ENCODE measurements around the gene FBXW11. TPM values are rescaled to one million over a fixed set of nuclear protein-coding genes. Genes with fewer than 3 reads are reported as not detected.

FBXW11 gene
- total RNA-seq, 1 experiment from 2014 or later = 85.3 TPM

DNA sequence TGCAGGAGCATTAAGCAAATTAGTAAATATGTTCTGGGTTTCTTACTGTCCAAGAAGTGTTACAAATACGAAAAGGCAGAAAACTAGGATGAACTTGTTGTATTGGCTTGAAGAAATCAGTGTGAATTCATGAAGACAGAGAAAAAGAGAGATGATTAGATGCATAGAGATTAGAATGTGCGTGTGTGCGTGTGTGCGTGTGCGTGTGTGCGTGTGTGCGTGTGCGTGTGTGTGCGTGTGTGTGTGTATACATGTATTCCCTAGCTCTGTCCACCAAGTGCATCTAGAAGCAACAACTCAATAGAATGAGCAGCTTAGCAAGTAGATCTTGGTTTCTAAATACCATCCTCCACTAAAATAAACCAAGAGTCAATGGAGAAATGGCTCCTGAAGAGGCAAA is 179.3 kb downstream of the FBXW11 start:
- no peak overlapping the region for H4K8ac ChIP-seq (replicated peaks; ENCODE audit: insufficient read length, low read depth, low read length)
- TF ChIP-seq, protein P1, sequence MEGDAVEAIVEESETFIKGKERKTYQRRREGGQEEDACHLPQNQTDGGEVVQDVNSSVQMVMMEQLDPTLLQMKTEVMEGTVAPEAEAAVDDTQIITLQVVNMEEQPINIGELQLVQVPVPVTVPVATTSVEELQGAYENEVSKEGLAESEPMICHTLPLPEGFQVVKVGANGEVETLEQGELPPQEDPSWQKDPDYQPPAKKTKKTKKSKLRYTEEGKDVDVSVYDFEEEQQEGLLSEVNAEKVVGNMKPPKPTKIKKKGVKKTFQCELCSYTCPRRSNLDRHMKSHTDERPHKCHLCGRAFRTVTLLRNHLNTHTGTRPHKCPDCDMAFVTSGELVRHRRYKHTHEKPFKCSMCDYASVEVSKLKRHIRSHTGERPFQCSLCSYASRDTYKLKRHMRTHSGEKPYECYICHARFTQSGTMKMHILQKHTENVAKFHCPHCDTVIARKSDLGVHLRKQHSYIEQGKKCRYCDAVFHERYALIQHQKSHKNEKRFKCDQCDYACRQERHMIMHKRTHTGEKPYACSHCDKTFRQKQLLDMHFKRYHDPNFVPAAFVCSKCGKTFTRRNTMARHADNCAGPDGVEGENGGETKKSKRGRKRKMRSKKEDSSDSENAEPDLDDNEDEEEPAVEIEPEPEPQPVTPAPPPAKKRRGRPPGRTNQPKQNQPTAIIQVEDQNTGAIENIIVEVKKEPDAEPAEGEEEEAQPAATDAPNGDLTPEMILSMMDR (conservative IDR thresholded peaks at IDR 0.05) = no peak
- no peak overlapping the region for H2BK20ac ChIP-seq (ENCODE audit: low read depth, low read length, poor library complexity, severe bottlenecking)
- H3K4me2 ChIP-seq (ENCODE audit: insufficient read depth, insufficient read length, low read length) = no peak overlapping the region
- no peaks in the 10 kb centered on the region for H4K20me1 ChIP-seq (ENCODE audit: control insufficient read depth, insufficient read depth, insufficient read length)
- no peaks in the 10 kb centered on the region for H3K4me1 ChIP-seq (ENCODE audit: insufficient read depth, low read length)
- peaks cover 3% of the 10 kb centered on the region in 2 experiments for H3K4me1 Mint-ChIP-seq
- peaks cover 2 to 8% of the 10 kb centered on the region in 2 experiments; a peak in 4 of 5 replicates for H3K9me3 Mint-ChIP-seq
- 100% methylated on average over 2 of the region's 9 CpGs for WGBS (ENCODE audit: extremely low coverage, insufficient read length, low lambda C conversion rate)
- H3K9me3 ChIP-seq (ENCODE audit: control insufficient read depth, low read depth, low read length) = no peaks in the 10 kb centered on the region
- H3K27me3 ChIP-seq (ENCODE audit: insufficient read depth, low read length) = no peaks in the 10 kb centered on the region
- no peak overlapping the region for H3K27ac ChIP-seq (ENCODE audit: insufficient read length, low read depth, low read length)
- peaks cover 7% of the 10 kb centered on the region for H3K27me3 Mint-ChIP-seq (ENCODE audit: low read depth)
- no peak overlapping the region for H3K14ac ChIP-seq (ENCODE audit: insufficient read depth, low read length)
- H4K5ac ChIP-seq (ENCODE audit: insufficient read length, low read depth, low read length) = no peak overlapping the region
- H3T11ph ChIP-seq (ENCODE audit: low read length) = no peak overlapping the region
- no peak overlapping the region for H3K18ac ChIP-seq (ENCODE audit: insufficient read length, low read depth, low read length)
- no peak overlapping the region for H4K91ac ChIP-seq (ENCODE audit: insufficient read length, low read depth, low read length)
- H3K4ac ChIP-seq (ENCODE audit: low read depth, low read length) = no peak overlapping the region
- no peak overlapping the region for H2BK12ac ChIP-seq (ENCODE audit: insufficient read length, low read depth, low read length)
- H2AFZ ChIP-seq (ENCODE audit: low read length) = no peak overlapping the region
- no peak overlapping the region for H3K4me3 Mint-ChIP-seq
- H3K23ac ChIP-seq (ENCODE audit: insufficient read length, low read depth, low read length) = no peak overlapping the region
- H3K23me2 ChIP-seq (ENCODE audit: insufficient read length, low read depth, low read length, poor library complexity, severe bottlenecking) = no peaks in the 10 kb centered on the region
- H2BK5ac ChIP-seq (ENCODE audit: insufficient read length, low read length) = no peak overlapping the region
- no peaks in the 10 kb centered on the region for H3K79me2 ChIP-seq (ENCODE audit: insufficient read depth, low read length)
- no peak for DNase-seq
- no peak overlapping the region for H3K27ac Mint-ChIP-seq
- H2BK120ac ChIP-seq (ENCODE audit: low read depth, low read length, poor library complexity, severe bottlenecking) = no peak overlapping the region
- H2BK15ac ChIP-seq (ENCODE audit: low read depth, low read length) = no peak overlapping the region
- peaks cover 0 to 4% (median 3%) of the 10 kb centered on the region in 3 experiments; a peak in 2 of 7 replicates for H3K36me3 Mint-ChIP-seq (ENCODE audit: insufficient read depth in 1 of 3, low read depth in 3 of 3)
- H3K79me1 ChIP-seq (ENCODE audit: insufficient read depth, low read depth, low read length, poor library complexity, severe bottlenecking) = no peaks in the 10 kb centered on the region
- no peak overlapping the region for H3K9ac ChIP-seq (ENCODE audit: extremely low read depth, insufficient read length, low read length)
- no peak overlapping the region for H3K56ac ChIP-seq (ENCODE audit: insufficient read length, low read depth, low read length)
- H2AK5ac ChIP-seq (ENCODE audit: insufficient read length, low read length) = no peak overlapping the region
